IMR-90 (cell line): ENCODE results near the gene HACE1. TPM values are rescaled to one million over a fixed set of nuclear protein-coding genes. Genes with fewer than 3 reads are reported as not detected.

ENCODE experiments used
- ATAC-seq: fragments of 200-7000 bp; cut with Tn5 transposase; 2 replicates; pipeline ENCODE4 v1.9.1; 2020; ENCODE audit warnings: low read depth, mild to moderate bottlenecking, moderate library complexity
- BruUV-seq: library from RNA; stranded (reverse); fragments of 400-500 nt; replicated peaks from 2 replicates; lab custom pipeline; 2021; lab: Mats Ljungman, UMichigan
- CTCF ChIA-PET: fragments of 300-600 bp; formaldehyde crosslinking; extraction: SDS; loops from one replicate; lab custom pipeline; 2021; ENCODE audit warnings: antibody characterized with exemption; lab: Yijun Ruan, JAX
- POLR2A ChIA-PET: fragments of 300-600 bp; sonication (Branson Sonifier 250); formaldehyde crosslinking; loops from one replicate; lab custom pipeline; 2022; ENCODE audit warnings: antibody characterized with exemption; ENCODE audit not compliant: unreplicated experiment; lab: Charles Lee
- DNase-seq: peaks from one replicate; pipeline ENCODE4 v3.0.0; 2013
- H2AFZ ChIP-seq: replicated peaks from 2 replicates; pipeline ENCODE3; 2013; ENCODE audit warnings: low read length, mild to moderate bottlenecking; ENCODE audit not compliant: poor library complexity
- H2AK5ac ChIP-seq: 2 replicates; pipeline ENCODE4 v1.6.1; 2013; ENCODE audit warnings: low read depth, low read length, inconsistent platforms
- H2AK9ac ChIP-seq: replicated peaks from 2 replicates; pipeline ENCODE3; 2013; ENCODE audit warnings: mild to moderate bottlenecking, low read depth, low read length, moderate library complexity; ENCODE audit not compliant: poor library complexity
- H2BK120ac ChIP-seq: 2 replicates; pipeline ENCODE4 v1.6.1; 2013; ENCODE audit warnings: low read depth, low read length, inconsistent platforms
- H2BK15ac ChIP-seq: 3 replicates; pipeline ENCODE4 v1.6.1; 2013; ENCODE audit warnings: low read depth, low read length, inconsistent platforms
- H2BK20ac ChIP-seq: 2 replicates; pipeline ENCODE4 v1.6.1; 2013; ENCODE audit warnings: low read depth, mild to moderate bottlenecking, inconsistent platforms, low read length, moderate library complexity
- H2BK5ac ChIP-seq: 2 replicates; pipeline ENCODE4 v1.6.1; 2013; ENCODE audit warnings: mild to moderate bottlenecking, low read depth, low read length, inconsistent platforms; ENCODE audit not compliant: poor library complexity, severe bottlenecking
- H3K14ac ChIP-seq: replicated peaks from 2 replicates; pipeline ENCODE4 v1.6.1; 2013; ENCODE audit warnings: low read depth, low read length, inconsistent platforms
- H3K18ac ChIP-seq: 2 replicates; pipeline ENCODE4 v1.6.1; 2013; ENCODE audit warnings: low read depth, low read length, control low read depth
- H3K23ac ChIP-seq: 2 replicates; pipeline ENCODE4 v1.6.1; 2013; ENCODE audit warnings: low read depth, low read length, inconsistent platforms
- H3K27ac ChIP-seq: 2 replicates; pipeline ENCODE4 v1.5.1; 2013; ENCODE audit warnings: mild to moderate bottlenecking, control low read depth, low read length; ENCODE audit not compliant: insufficient read depth
- H3K27me3 ChIP-seq: 2 replicates; pipeline ENCODE4 v1.6.1; 2013; ENCODE audit warnings: low read length; ENCODE audit not compliant: control insufficient read depth, insufficient read depth
- H3K36me3 ChIP-seq: 2 replicates; pipeline ENCODE4 v1.6.1; 2013; ENCODE audit warnings: low read length, mixed read lengths; ENCODE audit not compliant: control insufficient read depth, insufficient read depth
- H3K4ac ChIP-seq: 2 replicates; pipeline ENCODE4 v1.6.1; 2013; ENCODE audit warnings: low read depth, low read length, inconsistent platforms
- H3K4me1 ChIP-seq: 2 replicates; pipeline ENCODE4 v1.6.1; 2013; ENCODE audit warnings: low read length, mixed read lengths; ENCODE audit not compliant: control insufficient read depth, insufficient read depth
- H3K4me2 ChIP-seq: 2 replicates; pipeline ENCODE4 v1.6.1; 2013; ENCODE audit warnings: low read depth, mild to moderate bottlenecking, control low read depth, low read length, moderate library complexity
- H3K4me3 ChIP-seq: 2 replicates; pipeline ENCODE4 v1.5.1; 2013; ENCODE audit warnings: low read depth, mild to moderate bottlenecking, control low read depth, low read length, moderate library complexity; ENCODE audit not compliant: insufficient read depth
- H3K56ac ChIP-seq: 2 replicates; pipeline ENCODE4 v1.6.1; 2013; ENCODE audit warnings: low read length, inconsistent platforms; ENCODE audit not compliant: insufficient read depth; ENCODE audit errors: extremely low read depth
- H3K79me1 ChIP-seq, 2 experiments: 2 replicates each; pipeline ENCODE4 v1.6.1; 2013; ENCODE audit warnings: low read length in 2 of 2, inconsistent platforms in 1 of 2, low read depth in 1 of 2
- H3K9ac ChIP-seq: 2 replicates; pipeline ENCODE4 v1.6.1; 2013; ENCODE audit warnings: low read depth, low read length, control low read depth
- H3K9me1 ChIP-seq: 2 replicates; pipeline ENCODE4 v1.6.1; 2013; ENCODE audit warnings: low read length, inconsistent platforms; ENCODE audit not compliant: insufficient read depth
- H3K9me3 ChIP-seq: 2 replicates; pipeline ENCODE4 v1.6.1; 2013; ENCODE audit warnings: low read length; ENCODE audit not compliant: control insufficient read depth, insufficient read depth
- H4K20me1 ChIP-seq: 2 replicates; pipeline ENCODE4 v1.6.1; 2013; ENCODE audit warnings: low read length, inconsistent platforms; ENCODE audit not compliant: insufficient read depth
- H4K5ac ChIP-seq: 2 replicates; pipeline ENCODE4 v1.6.1; 2013; ENCODE audit warnings: mild to moderate bottlenecking, low read depth, low read length, control low read depth
- H4K8ac ChIP-seq, 2 experiments: 2 replicates each; pipeline ENCODE4 v1.6.1; 2013; ENCODE audit warnings: low read depth in 2 of 2, low read length in 2 of 2, control low read depth in 1 of 2, inconsistent platforms in 1 of 2
- H4K91ac ChIP-seq: 2 replicates; pipeline ENCODE4 v1.6.1; 2013; ENCODE audit warnings: low read depth, low read length, inconsistent platforms; ENCODE audit not compliant: insufficient read depth
- BHLHE40 ChIP-seq: fragments of 150-350 bp; IDR thresholded peaks from 2 replicates; pipeline ENCODE4 v1.6.1; 2016; ENCODE audit warnings: mild to moderate bottlenecking, low read depth, low read length
- FOS ChIP-seq: fragments of 150-350 bp; IDR thresholded peaks from 2 replicates; pipeline ENCODE4 v1.6.1; 2016; ENCODE audit warnings: low read depth, low read length
- MAFK ChIP-seq: IDR thresholded peaks from 2 replicates; pipeline ENCODE4 v1.6.1; 2012; ENCODE audit warnings: low read depth, low read length, improper control_type of control experiment
- MXI1 ChIP-seq: IDR thresholded peaks from 2 replicates; pipeline ENCODE4 v1.6.1; 2012; ENCODE audit warnings: low read depth, mild to moderate bottlenecking, low read length, moderate library complexity, borderline replicate concordance
- RCOR1 ChIP-seq: IDR thresholded peaks from 2 replicates; pipeline ENCODE4 v1.6.1; 2012; ENCODE audit warnings: mild to moderate bottlenecking, low read length, improper control_type of control experiment; ENCODE audit not compliant: insufficient replicate concordance
- RFX5 ChIP-seq: IDR thresholded peaks from 2 replicates; pipeline ENCODE4 v1.8.0; 2012; ENCODE audit warnings: low read depth, mild to moderate bottlenecking, low read length, moderate library complexity
- SMC3 ChIP-seq: fragments of 150-350 bp; IDR thresholded peaks from 2 replicates; pipeline ENCODE4 v1.6.1; 2016; ENCODE audit warnings: low read depth, mild to moderate bottlenecking, antibody characterized with exemption, low read length, moderate library complexity
- WGBS, 2 experiments: methylation state at CpG; one replicate each; pipeline versions ENCODE4 v1.1.5 to v1.1.7; 2013; ENCODE audit warnings: missing lambda C conversion rate in 2 of 2; ENCODE audit not compliant: insufficient read length in 1 of 2; ENCODE audit errors: extremely low coverage in 2 of 2; 5-methylcytosine and 5-hydroxymethylcytosine counted together
- dilution Hi-C: fragments of 300-500 bp; cut with HindIII; formaldehyde crosslinking; loops from one replicate; pipeline ENCODE4 v1.14.3; 2018; ENCODE audit warnings: low sequenced_read_pairs; ENCODE audit not compliant: unreplicated experiment
- in situ Hi-C: fragments of 300-500 bp; cut with MboI; formaldehyde crosslinking; loops from 3 replicates; pipeline ENCODE4 v1.14.3; 2019; ENCODE audit warnings: low sequenced_read_pairs, inconsistent platforms, mixed read lengths
- intact Hi-C: fragments of 100-400 bp; cut with micrococcal nuclease; formaldehyde crosslinking; loops from 2 replicates; pipeline ENCODE4 v1.10.0; 2022
- polyA plus RNA-seq, 3 experiments: library from polyadenylated mRNA; depleted of rRNA; stranded (reverse); fragments of >200 nt; gene quantifications; 2 replicates each; pipeline ENCODE4 v1.2.3, GENCODE V29; 2012; ENCODE audit warnings: low replicate concordance in 1 of 3
- total RNA-seq: library from RNA; depleted of rRNA; stranded (reverse); fragments of >200 nt; gene quantifications from 2 replicates; pipeline ENCODE4 v1.2.3, GENCODE V29; 2012
- TF ChIP-seq, protein P1 (sequence below): fragments of 150-350 bp; IDR thresholded peaks from 2 replicates; pipeline ENCODE4 v1.6.1; 2017; ENCODE audit warnings: mild to moderate bottlenecking, antibody characterized with exemption, low read length, low read depth

HACE1 gene
- total and polyA plus RNA-seq, 2 of the 4 experiments (the other 2 are of a cell fraction), result 5.4 to 10.8 TPM

DNA sequence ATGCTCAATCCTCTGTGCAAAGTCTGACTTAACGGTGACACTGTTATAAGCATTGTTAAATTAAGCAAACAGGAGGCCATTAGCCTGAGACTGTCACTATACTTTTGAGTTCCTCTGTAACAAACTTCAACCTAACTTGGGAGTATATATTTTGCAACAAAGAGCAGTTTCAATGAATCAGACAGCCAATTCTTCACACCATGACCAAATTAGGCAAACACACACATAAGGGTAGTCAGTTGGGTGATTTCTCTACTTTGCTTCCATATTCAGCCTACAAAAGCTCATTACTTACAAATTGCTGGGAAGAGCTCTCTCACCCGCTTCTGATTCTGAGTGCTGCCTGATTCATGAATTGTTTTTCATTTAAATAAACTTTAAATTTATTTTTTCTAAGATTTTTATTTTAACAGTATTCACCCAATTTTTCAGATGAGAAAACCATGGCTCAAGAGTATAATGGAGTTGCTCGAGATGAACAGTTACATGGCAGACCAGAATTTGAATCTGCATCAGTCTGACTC, 60.5 kb downstream of the HACE1 start:
- TF ChIP-seq RCOR1 (no peak), MAFK (no peak), FOS (no peak), SMC3 (no peak), RFX5 (no peak), BHLHE40 (no peak), MXI1 (no peak)
- TF ChIP-seq, protein P1, sequence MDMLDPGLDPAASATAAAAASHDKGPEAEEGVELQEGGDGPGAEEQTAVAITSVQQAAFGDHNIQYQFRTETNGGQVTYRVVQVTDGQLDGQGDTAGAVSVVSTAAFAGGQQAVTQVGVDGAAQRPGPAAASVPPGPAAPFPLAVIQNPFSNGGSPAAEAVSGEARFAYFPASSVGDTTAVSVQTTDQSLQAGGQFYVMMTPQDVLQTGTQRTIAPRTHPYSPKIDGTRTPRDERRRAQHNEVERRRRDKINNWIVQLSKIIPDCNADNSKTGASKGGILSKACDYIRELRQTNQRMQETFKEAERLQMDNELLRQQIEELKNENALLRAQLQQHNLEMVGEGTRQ, result no peak
- H4K20me1 ChIP-seq, result no peaks in the 10 kb centered on the region; the same call in 1 of the 2 replicates
- H2BK120ac ChIP-seq, result no peak overlapping the region
- no peak overlapping the region for H3K14ac ChIP-seq
- H3K23ac ChIP-seq, result no peak overlapping the region
- H3K4me2 ChIP-seq, result no peak overlapping the region
- no peak overlapping the region for H3K4me3 ChIP-seq
- H3K27me3 ChIP-seq, result no peaks in the 10 kb centered on the region
- H4K91ac ChIP-seq, result no peak overlapping the region
- DNase-seq (no peak), ATAC-seq (no peak)
- no peak overlapping the region for H2AFZ ChIP-seq
- no peaks in the 10 kb centered on the region for H3K9me1 ChIP-seq
- H3K9ac ChIP-seq, result no peak overlapping the region
- no TSS peak for BruUV-seq
- H3K4ac ChIP-seq, result no peak overlapping the region
- H3K36me3 ChIP-seq, result no peaks in the 10 kb centered on the region
- H3K9me3 ChIP-seq, result no peaks in the 10 kb centered on the region; the same call in 1 of the 2 replicates
- H4K5ac ChIP-seq, result no peak overlapping the region
- ChIA-PET POLR2A (no interaction called here), CTCF (no interaction called here)
- no peak overlapping the region for H2BK5ac ChIP-seq
- dilution Hi-C loops, result no loop called here
- no peak overlapping the region for H3K18ac ChIP-seq
- no peak overlapping the region for H2AK9ac ChIP-seq
- WGBS, 2 experiments, result no CpG with 5 or more reads among the region's 3 CpGs
- intact Hi-C loops, result no loop called here
- no peak overlapping the region for H2BK20ac ChIP-seq
- no peak overlapping the region for H2AK5ac ChIP-seq
- H3K27ac ChIP-seq, result no peak overlapping the region
- H3K4me1 ChIP-seq, result no peaks in the 10 kb centered on the region
- no peak overlapping the region for H4K8ac ChIP-seq
- no peak overlapping the region for H3K56ac ChIP-seq
- in situ Hi-C loops, result no loop called here
- H2BK15ac ChIP-seq, result no peak overlapping the region
- peaks cover 0 to 4% of the 10 kb centered on the region in 2 experiments; a peak in 1 of 4 replicates for H3K79me1 ChIP-seq
